Measurements from ENCODE around the gene KCNF1.

KCNF1 gene

GRCh38 chr2:10871978-10872377 lies 39.8 kb upstream of the KCNF1 start:
- H4K20me1 ChIP-seq (ENCODE audit: control insufficient read depth, insufficient read depth, low read depth, low read length), result no peaks in the 10 kb centered on the region
- TF ChIP-seq EZH2phosphoT487 (IDR thresholded peaks at IDR 0.05; ENCODE audit: borderline replicate concordance, low read length) (no peak), CTCF (IDR thresholded peaks at IDR 0.05; ENCODE audit: low read depth, low read length, poor library complexity, severe bottlenecking) (no peak)

GRCh38 chr2:10873171-10873570 lies 38.6 kb upstream of the KCNF1 start:
- Histone ChIP-seq H3K4me1 (ENCODE audit: control insufficient read depth, low read length) (no peaks in the 10 kb centered on the region), H3K9me2 (replicated peaks; ENCODE audit: control insufficient read depth, low read length) (no peaks in the 10 kb centered on the region), H3K9me3 (ENCODE audit: control insufficient read depth, insufficient read depth, low read length) (no peaks in the 10 kb centered on the region), H3K36me3 (ENCODE audit: control insufficient read depth, low read length) (no peaks in the 10 kb centered on the region), H3K4me3 (ENCODE audit: low read length) (no peak overlapping the region), H3K27ac (ENCODE audit: low read depth, low read length) (no peak overlapping the region), H3F3A (ENCODE audit: control insufficient read depth, insufficient read depth) (no peaks in the 10 kb centered on the region), H3K27me3 (ENCODE audit: control insufficient read depth, low read length) (peaks cover 9% of the 10 kb centered on the region), H3K79me2 (ENCODE audit: control insufficient read depth, low read length) (no peaks in the 10 kb centered on the region), H4K20me1 (ENCODE audit: control insufficient read depth, insufficient read depth, low read depth, low read length) (no peaks in the 10 kb centered on the region), H3K4me2 (ENCODE audit: low read length) (no peak overlapping the region)
- TF ChIP-seq EZH2phosphoT487 (IDR thresholded peaks at IDR 0.05; ENCODE audit: borderline replicate concordance, low read length) (no peak), CTCF (IDR thresholded peaks at IDR 0.05; ENCODE audit: low read depth, low read length, poor library complexity, severe bottlenecking) (no peak)

More at GRCh38 chr2:10871978-10872377, 39.8 kb upstream of the KCNF1 start:
- H3K27me3 ChIP-seq (ENCODE audit: control insufficient read depth, low read length), result peaks cover 15% of the 10 kb centered on the region
- H3K9me3 ChIP-seq (ENCODE audit: control insufficient read depth, insufficient read depth, low read length), result no peaks in the 10 kb centered on the region
- no peaks in the 10 kb centered on the region for H3K9me2 ChIP-seq (replicated peaks; ENCODE audit: control insufficient read depth, low read length)
- H3K27ac ChIP-seq (ENCODE audit: low read depth, low read length), result no peak overlapping the region
- H3F3A ChIP-seq (ENCODE audit: control insufficient read depth, insufficient read depth), result no peaks in the 10 kb centered on the region
- H3K4me3 ChIP-seq (ENCODE audit: low read length), result no peak overlapping the region
- no peaks in the 10 kb centered on the region for H3K4me1 ChIP-seq (ENCODE audit: control insufficient read depth, low read length)
- no peaks in the 10 kb centered on the region for H3K36me3 ChIP-seq (ENCODE audit: control insufficient read depth, low read length)
- no peak overlapping the region for H3K4me2 ChIP-seq (ENCODE audit: low read length)
- H3K79me2 ChIP-seq (ENCODE audit: control insufficient read depth, low read length), result no peaks in the 10 kb centered on the region

GRCh38 chr2:10873790-10874437 lies 37.8 kb upstream of the KCNF1 start:
- Histone ChIP-seq H3K4me1 (ENCODE audit: control insufficient read depth, low read length) (no peaks in the 10 kb centered on the region), H3K36me3 (ENCODE audit: control insufficient read depth, low read length) (no peaks in the 10 kb centered on the region), H3K9me2 (replicated peaks; ENCODE audit: control insufficient read depth, low read length) (no peaks in the 10 kb centered on the region), H3K79me2 (ENCODE audit: control insufficient read depth, low read length) (no peaks in the 10 kb centered on the region), H3K4me3 (ENCODE audit: low read length) (no peak overlapping the region), H3K27me3 (ENCODE audit: control insufficient read depth, low read length) (peaks cover 8% of the 10 kb centered on the region; the same call in 1 of the 2 replicates), H3K9me3 (ENCODE audit: control insufficient read depth, insufficient read depth, low read length) (no peaks in the 10 kb centered on the region), H3F3A (ENCODE audit: control insufficient read depth, insufficient read depth) (no peaks in the 10 kb centered on the region), H3K27ac (ENCODE audit: low read depth, low read length) (no peak overlapping the region), H4K20me1 (ENCODE audit: control insufficient read depth, insufficient read depth, low read depth, low read length) (no peaks in the 10 kb centered on the region), H3K4me2 (ENCODE audit: low read length) (no peak overlapping the region)
- TF ChIP-seq EZH2phosphoT487 (IDR thresholded peaks at IDR 0.05; ENCODE audit: borderline replicate concordance, low read length) (no peak), CTCF (IDR thresholded peaks at IDR 0.05; ENCODE audit: low read depth, low read length, poor library complexity, severe bottlenecking) (no peak)
